A549 (cell line): ENCODE data around the gene SSR2. TPM values are rescaled to one million over a fixed set of nuclear protein-coding genes. Genes with fewer than 3 reads are reported as not detected.

ENCODE experiments used
- ATAC-seq, 2 experiments: fragments of 200-7000 bp in 1 of 2; fragments of >200 bp in 1 of 2; cut with Nextera tagmentation in 1 of 2; cut with Tn5 transposase in 1 of 2; 3 replicates each; pipeline versions ENCODE4 v1.8.0 to v1.9.1; 2018 to 2020; ENCODE audit warnings: mild to moderate bottlenecking in 1 of 2, moderate library complexity in 1 of 2
- CTCF ChIA-PET: fragments of 300-600 bp; sonication (Branson Sonifier 250); formaldehyde crosslinking; extraction: SDS; loops from one replicate; lab custom pipeline; 2021; ENCODE audit warnings: antibody characterized with exemption, inconsistent platforms; lab: Yijun Ruan, JAX
- POLR2A ChIA-PET: fragments of 350-600 bp; formaldehyde crosslinking; extraction: SDS; loops from one replicate; lab custom pipeline; 2021; ENCODE audit warnings: antibody characterized with exemption, inconsistent platforms; lab: Yijun Ruan, JAX
- DNase-seq, 2 experiments: peaks; one replicate each; pipeline versions ENCODE4 v3.0.0 to v3.0.0-alpha.2; 2011 to 2016; ENCODE audit warnings: low read depth in 1 of 2, low spot score in 1 of 2
- FAIRE-seq: peaks from 2 replicates; lab custom pipeline; 2011; peaks lifted over from hg19 to GRCh38; lab: Jason Lieb, UNC
- H3K27ac ChIP-seq, 2 experiments: fragments of >200 bp; sonication (Bioruptor Twin); formaldehyde crosslinking; 3 replicates each; pipeline ENCODE4 v1.5.1; 2016 to 2017
- H3K4me1 ChIP-seq: fragments of >200 bp; sonication (Bioruptor Twin); formaldehyde crosslinking; 3 replicates; pipeline ENCODE4 v1.6.1; 2016
- H3K4me2 ChIP-seq: fragments of >200 bp; sonication (Bioruptor Twin); formaldehyde crosslinking; 3 replicates; pipeline ENCODE4 v1.6.1; 2016
- H3K4me3 ChIP-seq: fragments of >200 bp; sonication (Bioruptor Twin); formaldehyde crosslinking; 3 replicates; pipeline ENCODE4 v1.5.1; 2016
- H3K9me3 ChIP-seq: fragments of >200 bp; sonication (Bioruptor Twin); formaldehyde crosslinking; 3 replicates; pipeline ENCODE4 v1.6.1; 2016
- ATOH8 ChIP-seq: fragments of 250-450 bp; sonication (Bioruptor Pico); IDR thresholded peaks from 2 replicates; pipeline ENCODE4 v1.5.0; 2020; ENCODE audit warnings: low read depth, mild to moderate bottlenecking, moderate library complexity
- CBX8 ChIP-seq: fragments of 200-600 bp; sonication (generic); IDR thresholded peaks from 2 replicates; pipeline ENCODE4 v1.6.1; 2016
- CEBPB ChIP-seq, 2 experiments: fragments of >200 bp in 1 of 2; sonication (Bioruptor Twin) in 1 of 2; formaldehyde crosslinking in 1 of 2; IDR thresholded peaks; 2 replicates each; pipeline ENCODE4 v1.6.1; 2012 to 2016
- CTCF ChIP-seq: fragments of >200 bp; sonication (Bioruptor Twin); formaldehyde crosslinking; IDR thresholded peaks from 3 replicates; pipeline ENCODE4 v1.5.1; 2016
- EHF ChIP-seq: fragments of 250-450 bp; sonication (Bioruptor Pico); IDR thresholded peaks from 2 replicates; pipeline ENCODE4 v1.5.0; 2020; ENCODE audit warnings: mild to moderate bottlenecking
- ESRRA ChIP-seq: fragments of 150-350 bp; IDR thresholded peaks from 2 replicates; pipeline ENCODE4 v1.6.1; 2014; ENCODE audit warnings: mild to moderate bottlenecking, low read length, borderline replicate concordance
- FOSB ChIP-seq: fragments of 250-450 bp; sonication (Bioruptor Pico); IDR thresholded peaks from 2 replicates; pipeline ENCODE4 v1.5.0; 2020; ENCODE audit warnings: mild to moderate bottlenecking, moderate library complexity
- FOSL2 ChIP-seq, 2 experiments: fragments of 450-650 bp in 1 of 2; fragments of >200 bp in 1 of 2; sonication (Bioruptor Twin) in 1 of 2; formaldehyde crosslinking; IDR thresholded peaks; 2 replicates each; pipeline versions ENCODE4 v1.5.0 to v1.6.1; 2016 to 2020; ENCODE audit warnings: mild to moderate bottlenecking in 1 of 2, moderate library complexity in 1 of 2
- HEYL ChIP-seq: fragments of 250-450 bp; sonication (Bioruptor Pico); IDR thresholded peaks from 2 replicates; pipeline ENCODE4 v1.8.0; 2021; ENCODE audit warnings: mild to moderate bottlenecking, moderate library complexity
- JUN ChIP-seq, 2 experiments: fragments of >200 bp; sonication (Bioruptor Twin); formaldehyde crosslinking; IDR thresholded peaks; 2 replicates in 1 of 2; 3 replicates in 1 of 2; pipeline ENCODE4 v1.6.1; 2016 to 2017
- JUNB ChIP-seq: fragments of >200 bp; sonication (Bioruptor Twin); formaldehyde crosslinking; IDR thresholded peaks from 2 replicates; pipeline ENCODE4 v1.6.1; 2016
- KDM5A ChIP-seq: fragments of 200-600 bp; sonication (generic); IDR thresholded peaks from 2 replicates; pipeline ENCODE4 v1.6.1; 2016; ENCODE audit warnings: antibody characterized with exemption, mild to moderate bottlenecking
- NFE2L2 ChIP-seq: fragments of 150-350 bp; conservative IDR thresholded peaks from 2 replicates; pipeline ENCODE4 v1.6.1; 2014; ENCODE audit warnings: low read length
- NPAS2 ChIP-seq: fragments of 250-450 bp; sonication (Bioruptor Pico); IDR thresholded peaks from 2 replicates; pipeline ENCODE4 v1.8.0; 2022; ENCODE audit warnings: mild to moderate bottlenecking, moderate library complexity, borderline replicate concordance
- PBX3 ChIP-seq: IDR thresholded peaks from 2 replicates; pipeline ENCODE4 v1.6.1; 2012
- POLR2A ChIP-seq: IDR thresholded peaks from 2 replicates; pipeline ENCODE4 v1.6.1; 2012; ENCODE audit warnings: mild to moderate bottlenecking, low read length
- POLR2AphosphoS2 ChIP-seq: conservative IDR thresholded peaks from 2 replicates; pipeline ENCODE4 v1.6.1; 2012; ENCODE audit warnings: low read length, improper control_type of control experiment, inconsistent platforms
- REST ChIP-seq: fragments of 200-600 bp; sonication (generic); IDR thresholded peaks from 2 replicates; pipeline ENCODE4 v1.6.1; 2016; ENCODE audit warnings: antibody characterized with exemption, mild to moderate bottlenecking, moderate library complexity
- TP53 ChIP-seq: fragments of 250-450 bp; sonication (Bioruptor Pico); IDR thresholded peaks from 2 replicates; pipeline ENCODE4 v1.5.0; 2021; ENCODE audit warnings: mild to moderate bottlenecking, moderate library complexity
- ZC3H11A ChIP-seq: fragments of 450-650 bp; IDR thresholded peaks from 2 replicates; pipeline ENCODE4 v1.6.1; 2014; ENCODE audit warnings: antibody characterized with exemption, mild to moderate bottlenecking
- ZNF302 ChIP-seq: fragments of 250-450 bp; sonication (Bioruptor Pico); IDR thresholded peaks from 2 replicates; pipeline ENCODE4 v1.9.0; 2021; ENCODE audit warnings: inconsistent platforms, mild to moderate bottlenecking, moderate library complexity
- WGBS: methylation state at CpG from one replicate; pipeline ENCODE4 v1.1.6; 2017; ENCODE audit errors: missing lambda C conversion rate; 5-methylcytosine and 5-hydroxymethylcytosine counted together
- polyA plus RNA-seq, 4 experiments: library from polyadenylated mRNA; depleted of rRNA in 3 of 4; stranded (reverse); fragments of >200 nt; fragmentation: RNase III in 1 of 4; extraction: RNeasy Plus Mini Kit Qiagen cat#74134 plus additional on column Dnase treatment in 1 of 4; gene quantifications; 2 replicates in 3 of 4; 3 replicates in 1 of 4; pipeline ENCODE4 v1.2.3, GENCODE V29; 2011 to 2017

SSR2 gene
- polyA plus RNA-seq, 2 of the 4 experiments (the other 2 are of a cell fraction), result 261 to 382 TPM

- Histone ChIP-seq H3K4me2 (no peak overlapping the region), H3K27ac (no peak overlapping the region), H3K4me1 (peaks cover 8% of the 10 kb centered on the region; the same call in 1 of the 3 replicates), H3K4me3 (no peak overlapping the region), H3K9me3 (no peaks in the 10 kb centered on the region)
- no peak for FAIRE-seq
- ATAC-seq, result no peak
- ChIA-PET POLR2A (no interaction called here), CTCF (interaction anchor here (0.6 to 3.3 kb wide), 5 partner anchors 11 to 210 kb away, joined by 3 to 12 read pairs (median 3); no protein-coding TSS in a partner anchor)
- no peak for DNase-seq
- 93% methylated on average over 7 of the region's 7 CpGs for WGBS
- no peak for TF ChIP-seq FOSL2 (IDR thresholded peaks at IDR 0.05)
- TF ChIP-seq FOSL2 (CRISPR knock-in tag; IDR thresholded peaks at IDR 0.05), result no peak
- no peak for TF ChIP-seq NFE2L2
- no peak for TF ChIP-seq CTCF
- TF ChIP-seq TP53 (CRISPR knock-in tag), result no peak
- no peak for TF ChIP-seq EHF (CRISPR knock-in tag)
- no peak for TF ChIP-seq HEYL (CRISPR knock-in tag)
- TF ChIP-seq CBX8, result no peak
- TF ChIP-seq FOSB (CRISPR knock-in tag), result no peak
- no peak for TF ChIP-seq POLR2AphosphoS2
- no peak for TF ChIP-seq ZC3H11A
- TF ChIP-seq NPAS2 (CRISPR knock-in tag), result no peak
- no peak for TF ChIP-seq PBX3
- TF ChIP-seq REST, result no peak
- TF ChIP-seq ATOH8 (CRISPR knock-in tag), result no peak
- TF ChIP-seq POLR2A, result no peak
- TF ChIP-seq CEBPB (IDR thresholded peaks at IDR 0.05), result no peak
These were observed 5.9 kb downstream of the SSR2 start for GRCh38 chr1:156014829-156015228.

GRCh38 chr1:156012051-156012817 lies 8.5 kb downstream of the SSR2 start:
- H3K27ac ChIP-seq, result no peak overlapping the region
- FAIRE-seq (no peak), ATAC-seq (peak; percentile 32 to 45; a peak in 3 of 6 replicates), DNase-seq (no peak)
- TF ChIP-seq ZNF302 (no peak), ESRRA (no peak), NPAS2 (CRISPR knock-in tag) (no peak), KDM5A (no peak), ATOH8 (CRISPR knock-in tag) (no peak), JUN (IDR thresholded peaks at IDR 0.05) (no peak), JUNB (no peak)
- peaks cover 7% of the 10 kb centered on the region; the same call in 2 of the 3 replicates for H3K4me1 ChIP-seq
- CTCF ChIA-PET, result interaction anchor here (0.8 to 0.9 kb wide), 2 partner anchors 22 to 74 kb away, joined by 3 to 4 read pairs; no protein-coding TSS in a partner anchor
- no peak overlapping the region for H3K4me2 ChIP-seq
- H3K9me3 ChIP-seq, result no peaks in the 10 kb centered on the region
- POLR2A ChIA-PET, result no interaction called here
- 82% methylated on average over 4 of the region's 4 CpGs for WGBS
- no peak overlapping the region for H3K4me3 ChIP-seq
